GM10266 (cell line): ENCODE results near the gene UBASH3B.

Source experiments
- DNase-seq: peaks from one replicate; pipeline ENCODE4 v3.0.0; 2012; ENCODE audit errors: extremely low spot score
- CTCF ChIP-seq: IDR thresholded peaks from 2 replicates; pipeline ENCODE4 v1.5.1; 2012; ENCODE audit warnings: mild to moderate bottlenecking, low read depth; ENCODE audit not compliant: control insufficient read depth, insufficient read depth; ENCODE audit errors: missing control alignments

UBASH3B gene

DNA sequence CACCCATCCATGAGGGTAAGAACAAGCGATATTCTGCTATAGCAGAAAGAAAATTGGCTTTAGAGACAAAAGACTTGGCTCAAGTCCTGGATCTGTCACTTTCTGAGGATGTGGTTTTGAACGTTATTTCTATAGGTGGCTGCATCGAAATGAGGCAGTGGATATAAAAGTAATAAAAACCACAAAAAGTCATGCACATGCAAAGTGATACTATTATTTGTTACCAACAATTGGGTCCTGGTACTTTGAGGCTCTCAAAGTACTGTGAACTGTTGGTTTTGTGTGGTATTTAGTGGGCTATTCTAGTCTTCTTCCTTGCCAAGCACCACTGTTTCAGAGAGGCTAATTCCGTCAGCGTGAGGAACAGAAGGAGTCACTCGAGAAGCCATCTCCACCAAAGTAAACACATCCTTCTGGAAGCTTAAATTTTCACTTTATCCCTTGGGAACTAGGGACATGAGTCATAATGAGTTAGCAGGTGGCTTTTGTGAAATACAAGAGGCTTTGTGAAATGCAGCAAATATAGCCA, 13.1 kb downstream of the UBASH3B start:
- no peak for DNase-seq
- no peak for TF ChIP-seq CTCF

DNA sequence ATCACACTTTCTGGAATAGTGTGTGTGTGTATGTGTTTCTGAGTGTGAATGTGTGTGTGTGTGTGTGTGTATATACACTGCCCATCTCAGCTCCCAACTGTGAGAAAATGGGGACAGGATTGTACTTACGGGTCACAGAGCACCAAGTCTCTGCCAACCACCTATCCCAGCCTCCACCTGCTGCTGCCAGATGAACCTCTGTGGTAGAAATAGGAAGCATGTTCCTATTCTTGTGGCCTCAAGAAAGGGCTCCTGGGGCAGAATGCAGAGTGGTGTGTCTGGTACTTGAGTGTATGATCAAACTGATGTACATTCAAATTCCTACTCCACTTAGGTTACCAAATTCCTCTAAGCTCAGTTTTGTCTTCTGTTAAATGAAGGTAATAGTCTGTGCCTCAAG, 14.6 kb downstream of the UBASH3B start:
- DNase-seq: no peak
- TF ChIP-seq CTCF: no peak

- no peak for TF ChIP-seq CTCF
- no peak for DNase-seq
Observed at GRCh38 chr11:122671400-122671891, 15.9 kb downstream of the UBASH3B start.

DNA sequence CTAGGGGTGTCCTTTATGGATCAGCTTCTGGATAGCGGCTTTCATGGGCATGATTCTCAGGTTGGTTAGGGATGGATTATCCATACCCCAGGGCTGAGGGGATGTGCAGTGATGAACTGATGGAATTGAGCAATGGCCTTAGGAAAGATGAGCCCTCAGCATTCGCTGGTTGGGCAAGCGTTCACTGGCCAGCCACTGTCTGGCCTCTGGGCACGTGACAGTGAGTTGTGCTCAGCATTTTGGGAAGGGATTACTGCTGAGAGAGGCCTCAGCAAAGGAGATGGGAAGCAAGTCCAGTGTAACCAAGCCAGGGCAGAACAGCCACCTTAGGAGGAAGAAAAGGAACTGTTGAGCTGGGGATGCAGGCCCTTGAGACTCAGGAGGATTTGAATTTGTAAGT, 17.4 kb downstream of the UBASH3B start:
- TF ChIP-seq CTCF: no peak
- no peak for DNase-seq

DNA sequence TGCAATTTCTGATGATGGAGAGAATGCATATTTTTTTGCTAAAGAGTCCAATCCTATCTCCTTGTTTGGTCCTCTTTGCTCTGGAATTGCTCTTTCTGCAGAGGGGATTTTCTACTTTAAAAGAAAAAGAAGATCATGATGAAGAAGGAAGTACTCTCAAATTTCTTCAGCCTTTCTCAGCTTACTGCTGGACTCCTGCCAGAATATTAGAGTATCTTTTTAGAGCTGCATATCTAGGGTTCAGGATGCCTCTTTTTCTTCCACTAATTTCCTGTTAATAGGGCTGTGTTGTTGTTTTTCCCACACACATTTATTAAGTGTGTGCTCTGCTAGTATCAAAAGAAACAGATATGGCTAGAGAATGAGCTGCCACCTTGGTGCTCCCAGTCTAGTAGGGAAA, 18.2 kb downstream of the UBASH3B start:
- DNase-seq: no peak
- TF ChIP-seq CTCF: no peak

- no peak for DNase-seq
- no peak for TF ChIP-seq CTCF
Observed at GRCh38 chr11:122676638-122677037, 21.1 kb downstream of the UBASH3B start.

- TF ChIP-seq CTCF: no peak
- no peak for DNase-seq
Observed at GRCh38 chr11:122677256-122677655, 21.7 kb downstream of the UBASH3B start.
